Renal pelvis (tissue), 12 donors: ENCODE data around the gene TPRX1. TPM values are rescaled to one million over a fixed set of nuclear protein-coding genes. Genes with fewer than 3 reads are reported as not detected.
"Not testable (repeated sequence)": the region's sequence is repeated elsewhere in the genome, so short reads cannot be mapped to it uniquely, and the experiment has no call there.

Source experiments
- DNase-seq: peaks from one replicate; pipeline ENCODE4 v3.0.0-alpha.2; 2013
- long read RNA-seq, 16 experiments: transcript quantifications; one replicate each; lab custom pipeline, GENCODE V29; 2026
- polyA plus RNA-seq, 3 donors: library from polyadenylated mRNA; unstranded; fragments of 120-200 nt; gene quantifications; one replicate each; pipeline ENCODE4 v1.2.1, GENCODE V29; 2013; ENCODE audit not compliant: insufficient read length in 3 of 3

The TPRX1 gene, protein sequence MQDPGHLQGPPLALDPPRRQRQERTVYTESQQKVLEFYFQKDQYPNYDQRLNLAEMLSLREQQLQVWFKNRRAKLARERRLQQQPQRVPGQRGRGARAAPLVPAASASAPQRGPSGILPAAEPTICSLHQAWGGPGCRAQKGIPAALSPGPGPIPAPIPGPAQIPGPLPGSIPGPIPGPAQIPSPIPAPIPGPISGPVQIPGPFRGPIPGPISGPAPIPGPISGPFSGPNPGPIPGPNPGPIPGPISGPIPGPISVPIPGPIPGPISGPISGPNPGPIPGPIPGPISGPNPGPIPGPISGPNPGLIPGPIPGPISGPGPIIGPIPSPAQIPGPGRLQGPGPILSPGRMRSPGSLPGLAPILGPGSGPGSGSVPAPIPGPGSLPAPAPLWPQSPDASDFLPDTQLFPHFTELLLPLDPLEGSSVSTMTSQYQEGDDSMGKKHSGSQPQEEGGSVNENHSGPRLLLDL
- not detected for polyA plus RNA-seq
- long read RNA-seq, donor 1: 0 reads
- long read RNA-seq, donor 2: 0 reads
- long read RNA-seq, donor 3: 0 reads
- long read RNA-seq, donor 4: 0 reads
- long read RNA-seq, donor 5: 0 reads
- long read RNA-seq, donor 6: 0 reads
- long read RNA-seq, donor 7: 0 reads
- long read RNA-seq, donor 8: 0 reads
- long read RNA-seq, donor 9: 0 reads
- long read RNA-seq, donor 10: 0 reads
- long read RNA-seq, donor 11: 0 reads
- long read RNA-seq, donor 12: 0 reads
- long read RNA-seq, donor 13: 0 reads
- long read RNA-seq, donor 14: 0 reads
- long read RNA-seq, donor 15: 0 reads
- long read RNA-seq, donor 16: 0 reads

DNA sequence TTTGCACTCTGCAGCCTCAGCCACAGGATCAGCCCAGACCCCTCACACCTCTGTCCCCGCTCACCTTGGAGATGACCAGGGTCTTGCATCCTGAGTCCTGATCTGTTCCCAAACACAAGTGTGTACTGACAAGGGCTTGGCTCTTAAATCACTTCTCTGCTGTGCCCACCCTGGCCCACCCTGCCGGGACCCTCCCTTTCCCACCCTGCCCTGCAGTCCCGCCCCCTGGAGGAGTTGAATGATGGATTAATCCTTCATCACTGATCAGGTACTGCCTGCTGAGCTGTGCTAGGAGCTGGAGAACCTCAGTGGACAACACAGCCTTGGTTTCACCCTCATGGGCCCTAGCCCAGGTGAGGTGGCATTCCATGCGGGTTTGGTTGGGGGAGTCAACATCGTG lies at the start of gene TPRX1:
TPRX1 (minus strand) TSS at position 101 of the 400 bp plus-strand sequence; CDS start at position 89, 12 bp downstream.
- DNase-seq: not testable (repeated sequence)

DNA sequence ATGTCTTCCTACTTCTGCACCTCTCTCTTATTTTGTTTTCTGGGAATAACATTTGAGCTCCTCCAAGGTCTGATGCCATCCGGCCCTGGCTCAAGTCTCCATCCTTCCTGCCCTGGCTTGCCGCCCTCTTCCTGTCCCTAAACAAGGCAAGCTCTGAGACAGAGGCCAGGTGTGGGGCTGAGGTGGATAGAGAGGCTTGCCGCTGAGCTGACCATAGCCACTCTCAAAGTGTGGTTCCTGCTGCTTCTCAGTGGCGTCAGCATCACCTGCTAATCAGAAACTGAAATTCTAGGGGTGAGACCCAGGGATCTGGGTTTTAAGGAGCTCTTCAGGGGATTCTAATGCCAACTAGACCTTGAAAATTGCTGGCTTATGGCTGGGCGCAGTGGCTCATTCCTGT lies 48.7 kb upstream of the TPRX1 start:
- no peak for DNase-seq

DNA sequence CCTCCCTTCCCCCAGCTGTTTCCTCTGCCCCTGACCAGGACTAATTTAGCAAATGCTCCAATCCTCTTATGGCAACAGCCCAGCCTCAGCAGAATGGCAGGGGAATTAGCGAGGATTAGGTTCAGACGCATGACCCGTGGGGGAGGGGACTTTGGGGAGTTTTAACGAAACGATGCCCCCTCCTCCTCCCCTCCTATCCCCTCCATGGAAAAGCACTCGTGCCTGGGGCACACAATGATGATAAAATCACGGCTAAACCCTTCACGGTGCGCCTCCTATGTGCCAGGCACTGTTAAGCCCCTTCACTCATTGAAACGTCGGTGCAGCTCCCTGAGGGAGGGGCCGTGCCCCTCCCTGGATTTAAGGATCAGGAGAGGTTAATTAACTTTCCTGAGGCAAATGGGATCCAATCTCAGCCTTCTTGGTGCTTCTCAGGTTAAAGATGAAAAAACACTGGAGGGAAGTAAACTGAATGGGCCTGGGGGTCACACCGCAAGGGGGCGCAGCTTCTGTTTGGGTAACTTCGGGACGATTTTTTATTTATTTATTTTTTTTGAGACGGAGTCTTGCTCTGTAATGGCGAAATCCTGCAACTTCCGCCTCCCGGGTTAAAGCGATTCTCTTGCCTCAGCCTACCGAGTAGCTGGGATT lies 44.6 kb upstream of the TPRX1 start:
- no peak for DNase-seq

DNA sequence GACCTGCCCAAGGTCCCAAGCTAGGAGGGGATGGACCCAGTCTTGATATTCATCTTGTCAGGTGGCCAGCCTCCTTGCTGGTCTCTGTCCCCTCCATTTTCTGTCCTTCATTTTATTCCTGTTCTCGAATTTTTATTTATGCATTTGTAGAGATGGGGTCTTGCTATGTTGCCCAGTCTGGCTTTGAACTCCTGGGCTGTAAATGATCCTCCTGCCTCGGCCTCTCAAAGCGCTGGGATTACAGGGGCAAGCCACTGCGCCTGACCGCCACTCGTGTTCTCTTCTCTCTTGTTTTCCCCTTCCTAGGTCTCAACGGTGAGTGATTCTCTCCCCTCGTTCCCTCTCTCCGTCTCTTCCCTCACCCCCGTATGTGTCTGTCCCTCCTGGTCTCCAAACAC lies 44.1 kb upstream of the TPRX1 start:
- DNase-seq: no peak

DNA sequence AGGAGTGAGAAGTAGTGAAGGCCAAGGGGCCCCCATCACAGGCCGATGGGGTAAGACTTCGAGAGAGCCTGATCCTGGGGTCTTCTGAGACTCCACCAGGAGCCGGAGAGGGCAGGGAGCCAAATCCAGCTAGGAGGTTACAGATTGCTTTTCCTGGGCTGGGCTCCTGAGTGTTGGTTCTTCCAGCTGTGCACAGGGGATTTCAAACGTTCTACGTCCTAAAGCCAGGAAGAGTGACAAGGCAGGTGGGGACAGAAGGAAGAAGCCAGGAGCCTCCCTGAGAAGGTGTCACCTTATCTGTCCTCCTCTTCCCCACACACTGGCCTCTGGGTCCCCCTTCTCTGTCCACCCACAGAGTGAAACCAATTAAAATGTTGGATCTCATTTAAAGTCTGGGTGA lies 38.6 kb upstream of the TPRX1 start:
- no peak for DNase-seq

DNA sequence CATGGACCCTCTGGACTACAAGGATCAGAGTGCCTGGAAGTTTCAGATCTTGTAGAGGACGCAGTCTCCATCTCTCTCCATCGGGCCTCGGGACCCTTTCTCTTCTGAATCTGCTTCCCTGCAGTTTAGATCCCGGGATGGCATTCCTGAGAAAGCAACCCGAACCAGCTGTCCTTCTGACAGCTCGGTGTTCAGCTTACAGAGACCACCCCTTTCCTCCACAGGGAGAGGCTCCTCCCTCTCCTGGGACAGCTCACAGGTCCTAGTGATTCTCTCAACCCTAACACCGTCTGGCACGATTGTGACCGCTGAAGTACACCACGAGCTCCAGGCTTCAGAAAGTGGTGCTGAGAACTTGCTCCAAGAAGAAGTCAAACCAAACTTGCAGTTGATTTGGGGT lies 35.6 kb upstream of the TPRX1 start:
- DNase-seq: peak; percentile 54

DNA sequence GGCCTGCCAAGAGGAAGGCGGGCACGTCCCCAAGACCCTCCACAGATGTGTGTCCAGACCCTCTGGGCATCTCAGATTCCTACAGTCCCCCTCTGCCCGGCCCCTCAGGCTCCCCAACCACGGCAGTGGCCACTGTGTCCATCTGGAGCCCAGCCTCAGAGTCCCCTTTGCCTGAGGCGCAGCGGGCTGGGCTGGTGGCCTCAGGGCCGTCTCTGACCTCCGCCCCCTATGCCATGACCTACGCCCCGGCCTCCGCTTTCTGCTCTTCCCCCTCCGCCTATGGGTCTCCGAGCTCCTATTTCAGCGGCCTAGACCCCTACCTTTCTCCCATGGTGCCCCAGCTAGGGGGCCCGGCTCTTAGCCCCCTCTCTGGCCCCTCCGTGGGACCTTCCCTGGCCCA lies 35.1 kb upstream of the TPRX1 start:
- DNase-seq: no peak

DNA sequence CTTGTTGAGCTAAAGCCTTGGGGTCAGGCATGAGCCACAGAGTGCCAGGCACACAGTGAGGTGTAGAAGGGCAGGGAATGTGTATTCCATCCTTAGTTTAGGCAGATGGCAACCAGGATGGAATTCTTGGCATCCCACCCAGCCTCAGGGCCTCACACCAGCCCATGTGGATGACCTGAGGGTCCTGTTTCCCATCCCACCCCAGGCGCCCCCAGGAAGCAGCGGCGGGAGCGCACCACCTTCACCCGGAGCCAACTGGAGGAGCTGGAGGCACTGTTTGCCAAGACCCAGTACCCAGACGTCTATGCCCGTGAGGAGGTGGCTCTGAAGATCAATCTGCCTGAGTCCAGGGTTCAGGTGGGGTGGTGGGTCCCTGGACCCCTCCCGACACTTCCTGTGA lies 31.7 kb upstream of the TPRX1 start:
- no peak for DNase-seq

DNA sequence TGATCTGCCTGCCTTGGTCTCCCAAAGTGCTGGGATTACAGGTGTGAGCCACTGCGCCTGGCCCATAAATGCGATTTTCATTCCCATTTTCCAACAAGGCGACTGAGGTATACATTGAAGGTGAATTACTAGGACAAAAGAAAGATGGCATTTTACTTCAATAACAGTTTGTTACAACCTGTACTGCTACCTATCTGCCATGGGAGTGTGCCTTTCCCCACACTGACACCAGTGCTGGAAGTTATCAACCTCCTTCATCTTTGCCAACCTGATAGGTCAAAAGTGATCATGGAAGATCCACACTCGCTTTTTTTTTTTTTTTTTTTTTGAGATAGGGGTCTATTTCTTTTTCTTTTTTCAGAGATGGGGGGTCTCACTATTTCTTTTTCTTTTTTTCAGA lies 28.4 kb upstream of the TPRX1 start:
- no peak for DNase-seq

DNA sequence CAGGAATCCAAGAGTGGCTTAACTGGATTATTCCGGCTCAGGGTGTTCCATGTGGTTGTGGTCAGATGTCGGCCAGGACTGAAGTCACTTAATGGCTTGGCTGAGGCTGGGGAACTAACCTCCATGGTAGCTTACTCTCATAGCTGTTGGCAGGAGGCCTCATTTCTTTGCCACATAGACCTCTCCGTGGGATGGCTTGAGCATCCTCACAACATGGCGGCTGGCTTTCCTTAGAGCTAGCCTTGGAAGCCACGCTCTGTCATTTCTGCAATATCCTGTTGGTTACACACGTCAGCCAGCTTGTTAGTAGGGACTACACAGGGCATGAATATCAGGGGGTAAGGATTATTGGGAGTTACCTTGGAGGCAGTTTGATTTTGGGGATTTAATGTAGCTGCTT lies 22.4 kb upstream of the TPRX1 start:
- DNase-seq: no peak

DNA sequence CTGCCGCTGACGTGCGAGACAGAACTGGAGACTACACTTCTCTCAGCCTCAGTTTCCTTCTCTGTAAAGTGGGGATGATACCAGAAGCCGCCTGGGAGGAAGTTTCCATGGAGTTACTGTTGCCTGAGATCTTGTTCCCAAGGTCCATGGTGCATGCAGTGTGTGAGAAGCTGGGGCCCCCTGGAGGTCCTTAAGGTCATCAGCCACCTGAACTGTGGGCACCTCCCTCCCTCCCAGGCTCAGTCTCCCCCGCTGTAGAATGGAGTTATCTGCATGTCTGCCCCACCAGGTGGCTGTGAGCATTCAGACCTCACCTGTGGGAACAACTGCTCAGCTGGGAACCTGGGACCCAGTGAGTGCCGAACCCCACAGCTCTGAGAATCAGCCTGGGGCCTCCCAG lies 20.0 kb upstream of the TPRX1 start:
- no peak for DNase-seq

DNA sequence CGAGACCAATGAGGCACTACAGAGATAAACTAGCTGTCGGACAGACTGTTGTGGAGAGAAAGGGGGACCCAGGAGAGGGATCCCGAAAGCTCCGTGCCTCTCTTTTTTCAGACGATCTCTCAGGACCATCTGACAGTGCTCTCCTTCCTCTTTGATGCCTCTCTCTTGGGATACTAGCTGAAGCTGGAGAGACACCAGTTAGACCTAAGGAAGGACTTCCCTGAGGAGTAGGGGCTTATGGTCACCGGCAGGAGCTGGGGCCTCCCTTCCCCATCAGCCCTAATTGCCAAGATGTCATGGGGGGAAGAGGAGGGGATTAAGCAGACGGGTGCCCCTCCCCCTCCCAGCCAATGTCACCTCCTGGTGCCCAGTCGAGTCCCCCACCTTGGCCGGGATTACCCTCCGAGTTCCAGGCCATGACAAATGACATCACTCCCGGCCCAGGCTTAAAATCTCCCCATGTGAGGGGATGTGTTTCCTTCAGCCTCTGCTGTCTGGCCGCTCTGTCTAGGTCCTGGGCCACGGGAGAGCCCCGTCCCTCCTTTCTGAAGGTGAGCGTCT lies 17.2 kb upstream of the TPRX1 start, which contains the start of gene CRX:
CRX (plus strand) TSS at position 478 of the 561 bp plus-strand sequence. CDS start 12,507 bp downstream, outside the sequence.
- DNase-seq: no peak

DNA sequence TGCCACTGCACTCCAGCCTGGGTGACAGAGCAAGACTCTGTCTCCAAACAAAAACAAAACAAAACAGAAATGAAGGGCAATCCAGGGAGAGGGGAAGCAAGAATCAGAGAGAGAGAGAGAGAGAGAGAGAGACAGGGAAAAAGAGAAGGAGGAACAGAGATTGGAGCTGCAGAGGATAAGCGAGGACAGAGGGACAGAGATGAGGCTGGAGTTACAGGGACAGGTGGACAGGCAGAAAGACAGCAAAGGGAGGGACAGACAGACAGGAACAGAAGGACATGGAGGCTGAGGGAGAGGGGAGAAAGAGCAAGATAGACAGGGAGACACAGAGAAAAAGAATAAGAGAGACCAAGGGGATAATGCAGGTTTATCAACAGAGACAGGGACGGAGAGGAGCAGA lies 16.1 kb upstream of the TPRX1 start:
- no peak for DNase-seq

DNA sequence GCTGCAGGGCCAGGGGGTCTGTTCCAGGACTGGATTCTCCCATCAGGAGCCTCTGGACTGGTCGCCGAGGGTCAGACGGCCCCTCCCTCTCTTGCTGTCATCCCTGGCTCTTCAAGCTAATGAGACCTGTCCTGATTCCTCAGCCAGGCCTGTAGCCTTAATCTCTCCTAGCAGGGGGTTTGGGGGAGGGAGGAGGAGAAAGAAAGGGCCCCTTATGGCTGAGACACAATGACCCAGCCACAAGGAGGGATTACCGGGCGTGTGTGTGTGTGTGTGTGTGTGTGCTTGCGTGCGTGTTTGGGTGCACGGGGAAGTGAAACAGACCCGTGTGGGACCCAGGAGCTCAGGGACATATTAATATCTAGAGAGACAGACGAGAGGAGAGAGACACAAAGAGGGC lies 15.5 kb upstream of the TPRX1 start:
- no peak for DNase-seq

DNA sequence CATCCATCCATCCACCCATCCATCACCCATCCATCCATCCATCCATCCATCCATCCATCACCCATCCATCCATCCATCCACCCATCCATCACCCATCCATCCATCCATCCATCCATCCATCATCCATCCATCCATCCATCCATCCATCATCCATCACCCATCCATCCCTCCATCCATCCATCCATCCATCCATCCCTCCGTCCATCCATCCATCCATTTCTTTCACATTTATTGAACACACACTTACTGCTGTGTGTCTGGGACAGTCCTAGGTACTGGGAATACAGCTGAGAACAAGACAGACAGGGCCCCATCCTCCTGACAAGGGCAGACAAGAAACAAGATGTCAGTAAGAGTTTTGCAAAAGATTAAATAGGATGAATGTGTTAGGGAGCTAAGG lies 13.9 kb upstream of the TPRX1 start:
- DNase-seq: not testable (repeated sequence)

DNA sequence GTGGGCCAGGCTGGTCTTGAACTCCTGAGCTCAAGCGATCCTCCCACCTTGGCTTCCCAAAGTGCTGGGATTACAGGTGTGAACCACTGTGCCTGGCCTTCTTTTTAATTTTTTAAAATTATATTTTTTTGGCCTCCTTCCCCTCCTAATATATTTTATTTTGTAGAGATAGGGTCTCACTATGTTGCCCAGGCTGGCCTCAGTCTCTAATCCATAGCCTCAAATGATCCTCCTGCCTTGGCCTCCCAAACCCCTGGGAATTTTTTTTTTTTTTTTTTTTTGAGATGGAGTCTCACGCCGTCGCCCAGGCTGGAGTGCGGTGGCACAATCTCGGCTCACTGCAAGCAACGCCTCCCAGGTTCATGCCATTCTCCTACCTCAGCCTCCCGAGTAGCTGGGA lies 11.9 kb upstream of the TPRX1 start:
- not testable (repeated sequence) for DNase-seq

DNA sequence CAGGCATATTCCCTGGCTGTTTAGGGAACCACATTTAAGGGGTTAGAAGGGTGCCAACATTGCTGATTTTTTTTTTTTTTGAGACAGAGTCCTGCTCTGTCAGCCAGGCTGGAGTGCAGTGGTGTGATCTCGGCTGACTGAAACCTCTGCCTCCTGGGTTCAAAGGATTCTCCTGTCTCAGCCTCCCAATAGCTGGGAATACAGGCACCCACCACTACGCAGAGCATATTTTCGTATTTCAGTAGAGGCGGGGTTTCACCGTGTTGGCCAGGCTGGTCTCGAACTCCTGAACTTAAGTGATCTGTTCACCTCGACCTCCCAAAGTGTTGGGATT lies 9.6 kb upstream of the TPRX1 start:
- no peak for DNase-seq

DNA sequence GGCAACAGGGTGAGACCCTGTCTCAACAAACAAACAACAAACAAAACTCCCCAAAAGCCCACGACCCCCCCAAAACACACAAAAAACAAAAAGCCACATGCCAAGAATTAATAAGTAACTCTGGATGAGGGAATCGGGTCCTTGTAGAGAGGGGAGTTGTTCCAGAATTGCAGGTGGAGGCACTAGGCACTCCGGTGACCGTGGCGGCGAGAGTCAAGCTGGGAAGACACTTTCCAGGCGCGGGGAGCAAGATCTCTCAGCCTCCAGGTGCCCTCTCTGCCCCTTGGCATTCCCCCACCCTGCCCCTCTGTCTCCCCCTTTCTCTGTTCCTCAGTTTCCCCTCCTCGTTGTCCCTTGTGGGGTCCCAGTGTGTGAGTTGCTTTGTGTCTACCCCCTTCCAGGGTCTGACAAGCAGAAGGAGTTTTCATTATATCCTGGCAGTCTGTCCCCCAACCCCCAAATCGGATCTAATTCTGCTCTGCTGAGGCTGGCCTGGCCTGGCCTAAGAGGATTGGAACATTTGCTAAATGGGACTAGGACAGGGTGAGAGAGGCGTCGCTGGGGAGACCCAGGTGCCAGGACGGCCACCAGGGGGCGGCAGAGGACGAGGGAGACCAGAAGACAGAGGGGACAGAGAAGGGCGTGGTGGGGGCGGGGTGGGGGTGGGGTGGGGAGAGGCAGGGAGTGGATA lies 9.1 kb upstream of the TPRX1 start:
- DNase-seq: peak; percentile 57

DNA sequence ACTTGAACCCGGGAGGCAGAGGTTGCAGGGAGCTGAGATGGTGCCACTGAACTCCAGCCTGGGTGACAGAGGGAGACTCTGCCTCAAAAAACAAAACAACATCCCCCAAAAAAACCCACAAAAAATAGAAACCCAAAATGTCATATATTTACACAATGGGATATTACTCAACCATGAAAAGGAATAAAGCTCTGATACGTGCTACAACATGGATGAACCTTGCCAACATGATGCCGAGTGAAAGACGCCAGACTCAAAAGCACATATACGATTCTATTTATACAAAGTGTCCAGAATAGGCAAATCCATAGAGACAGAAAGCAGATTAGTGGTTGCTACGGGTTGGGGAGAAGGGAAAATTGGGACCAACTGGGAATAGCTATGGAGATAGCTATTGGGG lies 2.1 kb upstream of the TPRX1 start:
- no peak for DNase-seq

DNA sequence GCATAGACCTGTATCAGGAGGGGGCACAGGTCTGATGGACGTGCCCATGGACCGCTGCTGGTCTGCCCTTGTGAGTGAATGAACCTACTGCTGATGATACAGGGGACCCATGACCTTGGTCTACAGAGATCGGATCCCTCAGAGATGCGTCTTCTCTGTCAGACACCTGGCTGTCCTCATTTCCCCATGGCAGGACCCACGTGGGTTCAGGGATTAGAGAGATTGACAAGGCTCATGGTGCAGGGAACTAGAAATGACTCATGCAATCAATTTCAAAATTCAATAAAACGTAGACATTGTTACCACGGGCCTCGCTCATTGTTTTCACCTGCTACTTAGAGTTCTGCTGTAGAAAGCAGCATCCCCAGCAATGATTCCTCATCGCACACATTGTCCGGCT lies 962 bp upstream of the TPRX1 start:
- DNase-seq: no peak

DNA sequence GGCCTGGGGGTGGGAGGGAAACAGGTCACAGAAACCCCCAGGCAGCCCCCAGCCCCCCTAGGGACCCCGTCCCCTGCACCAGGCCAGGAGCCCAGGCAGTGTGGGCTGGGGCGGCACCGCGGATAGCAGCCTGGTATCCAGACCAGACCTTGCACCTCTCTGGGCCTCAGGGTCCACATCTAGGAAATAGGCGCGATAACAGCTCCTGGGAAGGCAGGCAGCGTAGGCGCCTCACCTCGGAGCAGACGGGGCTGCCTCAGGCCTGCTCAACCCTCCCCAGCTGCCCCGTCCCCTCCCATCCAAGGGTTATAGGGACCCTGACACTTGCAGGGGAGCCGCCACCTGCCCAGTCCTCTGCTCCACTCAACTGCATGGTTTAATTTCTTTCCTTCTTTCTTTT lies 680 bp downstream of the TPRX1 start:
- DNase-seq: not testable (repeated sequence)

DNA sequence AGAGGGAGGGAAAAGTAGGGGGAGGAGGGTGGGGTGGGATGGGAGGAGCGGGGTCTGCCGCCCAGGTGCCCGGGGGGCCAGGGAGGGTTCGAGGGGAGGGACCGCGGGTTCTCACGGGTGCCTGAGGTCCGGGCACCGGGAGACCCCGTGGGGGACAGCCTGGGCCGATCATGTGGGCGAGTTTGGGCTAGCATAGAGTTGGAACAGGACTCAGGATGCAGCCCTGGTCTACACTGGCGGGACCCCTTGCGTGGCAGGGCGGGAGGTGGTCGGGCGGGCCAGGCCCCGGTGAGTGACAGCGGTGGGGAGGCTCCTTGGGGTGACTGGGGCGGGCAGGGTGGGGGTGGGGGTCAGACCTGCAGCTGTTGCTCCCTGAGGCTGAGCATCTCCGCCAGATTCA lies 1.2 kb downstream of the TPRX1 start:
- DNase-seq: not testable (repeated sequence)
